ENCODE measurements around the gene EXOC6B. TPM values are rescaled to one million over a fixed set of nuclear protein-coding genes. Genes with fewer than 3 reads are reported as not detected.

EXOC6B gene
- total RNA-seq, 1 donor from 2014 or later, result 13.8 TPM

DNA sequence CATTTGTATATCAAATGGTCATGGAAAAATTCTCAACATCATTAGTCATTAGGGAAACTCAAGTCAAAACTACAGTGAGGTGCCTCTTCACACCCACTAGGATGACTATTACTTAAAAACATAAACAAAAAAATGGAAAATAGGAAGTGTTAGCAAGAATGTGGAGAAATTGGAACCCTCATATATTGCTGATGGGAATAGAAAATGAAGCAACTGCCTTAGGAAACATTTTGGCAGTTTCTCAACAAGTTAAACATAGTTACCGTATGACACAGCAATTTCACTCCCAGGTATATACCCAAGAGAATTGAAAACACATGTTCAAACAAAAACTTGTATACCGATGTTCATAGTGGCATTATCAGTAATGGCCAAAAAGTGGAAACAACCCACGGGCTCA lies 660.0 kb downstream of the EXOC6B start:
- CTCF ChIA-PET, result no interaction called here
- Mint-ChIP-seq H3K27me3 (peaks cover 11% of the 10 kb centered on the region), H3K36me3 (ENCODE audit: low read depth) (no peaks in the 10 kb centered on the region), H3K4me3 (no peak overlapping the region), H3K4me1 (no peaks in the 10 kb centered on the region), H3K27ac (no peak overlapping the region), H3K9me3 (no peaks in the 10 kb centered on the region)
- TF ChIP-seq, protein P1, sequence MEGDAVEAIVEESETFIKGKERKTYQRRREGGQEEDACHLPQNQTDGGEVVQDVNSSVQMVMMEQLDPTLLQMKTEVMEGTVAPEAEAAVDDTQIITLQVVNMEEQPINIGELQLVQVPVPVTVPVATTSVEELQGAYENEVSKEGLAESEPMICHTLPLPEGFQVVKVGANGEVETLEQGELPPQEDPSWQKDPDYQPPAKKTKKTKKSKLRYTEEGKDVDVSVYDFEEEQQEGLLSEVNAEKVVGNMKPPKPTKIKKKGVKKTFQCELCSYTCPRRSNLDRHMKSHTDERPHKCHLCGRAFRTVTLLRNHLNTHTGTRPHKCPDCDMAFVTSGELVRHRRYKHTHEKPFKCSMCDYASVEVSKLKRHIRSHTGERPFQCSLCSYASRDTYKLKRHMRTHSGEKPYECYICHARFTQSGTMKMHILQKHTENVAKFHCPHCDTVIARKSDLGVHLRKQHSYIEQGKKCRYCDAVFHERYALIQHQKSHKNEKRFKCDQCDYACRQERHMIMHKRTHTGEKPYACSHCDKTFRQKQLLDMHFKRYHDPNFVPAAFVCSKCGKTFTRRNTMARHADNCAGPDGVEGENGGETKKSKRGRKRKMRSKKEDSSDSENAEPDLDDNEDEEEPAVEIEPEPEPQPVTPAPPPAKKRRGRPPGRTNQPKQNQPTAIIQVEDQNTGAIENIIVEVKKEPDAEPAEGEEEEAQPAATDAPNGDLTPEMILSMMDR (IDR thresholded peaks at IDR 0.05), result no peak
- intact Hi-C loops (cut with micrococcal nuclease), result no loop called here
- POLR2A ChIA-PET, result no interaction called here
- no peak for ATAC-seq (ENCODE audit: low read depth)
- no peak for DNase-seq

DNA sequence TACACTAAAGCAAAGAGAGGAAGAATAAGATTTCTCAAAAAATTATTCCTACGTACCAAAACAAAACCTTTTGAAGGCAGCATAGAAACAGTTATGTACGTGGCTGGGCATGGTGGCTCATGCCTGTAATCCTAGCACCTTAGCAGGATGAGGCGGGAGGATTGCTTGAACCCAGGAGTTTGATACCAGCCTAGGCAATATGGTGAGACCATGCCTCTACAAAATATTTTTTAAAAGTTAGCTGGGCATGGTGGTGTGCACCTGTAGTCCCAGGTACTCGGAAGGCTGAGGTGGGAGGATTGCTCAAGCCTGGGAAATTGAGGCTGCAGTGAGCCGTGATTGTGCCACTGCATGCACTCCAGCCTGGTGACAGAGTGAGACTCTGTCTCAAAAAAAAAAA lies 663.3 kb downstream of the EXOC6B start:
- Mint-ChIP-seq H3K4me1 (no peaks in the 10 kb centered on the region), H3K36me3 (ENCODE audit: low read depth) (no peaks in the 10 kb centered on the region), H3K9me3 (no peaks in the 10 kb centered on the region), H3K4me3 (no peak overlapping the region), H3K27me3 (peaks cover 12% of the 10 kb centered on the region), H3K27ac (no peak overlapping the region)
- TF ChIP-seq, protein P1 (IDR thresholded peaks at IDR 0.05), result no peak
- ChIA-PET CTCF (no interaction called here), POLR2A (no interaction called here)
- no peak for DNase-seq
- intact Hi-C loops (cut with micrococcal nuclease), result no loop called here
- no peak for ATAC-seq (ENCODE audit: low read depth)

DNA sequence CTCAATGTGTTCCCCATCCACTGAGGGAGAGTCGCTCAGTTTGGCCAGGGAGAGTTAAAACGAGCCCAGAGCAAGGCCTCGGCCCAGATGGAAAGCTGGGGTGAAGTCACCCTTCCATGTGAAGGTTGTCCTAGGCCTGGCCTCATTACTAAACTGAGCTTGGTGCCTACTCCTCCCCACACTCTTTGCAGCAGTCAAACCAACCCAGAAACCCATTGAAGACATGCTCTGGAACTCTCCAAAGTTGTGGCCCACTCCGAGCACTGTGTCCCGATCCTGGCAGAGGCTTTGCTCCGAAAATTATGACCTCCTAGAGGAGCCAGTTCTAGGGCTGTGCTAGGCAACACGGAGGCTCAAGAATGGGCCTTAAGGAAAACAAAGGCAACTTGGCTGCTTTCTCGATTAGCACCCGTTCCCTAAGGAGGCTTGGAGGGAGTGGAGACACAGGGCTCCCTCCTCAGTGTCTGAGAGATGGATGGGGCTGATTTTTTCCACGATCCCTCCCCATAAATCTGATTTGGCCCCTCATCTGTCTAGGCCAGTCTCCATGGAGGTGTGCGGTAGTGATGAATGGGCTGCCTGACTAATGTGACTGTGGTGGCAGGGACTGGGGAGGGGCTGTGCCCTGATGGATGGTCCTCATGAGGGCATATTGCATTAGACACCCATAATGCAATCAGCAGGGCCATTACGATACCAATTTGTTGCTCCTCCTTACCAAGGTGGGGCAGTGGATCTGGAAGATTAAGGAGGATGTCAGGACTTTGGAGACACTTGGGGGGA lies 666.4 kb downstream of the EXOC6B start:
- no peak overlapping the region for H3K4me3 Mint-ChIP-seq
- peaks cover 12% of the 10 kb centered on the region for H3K27me3 Mint-ChIP-seq
- H3K36me3 Mint-ChIP-seq (ENCODE audit: low read depth), result no peaks in the 10 kb centered on the region
- ChIA-PET POLR2A (no interaction called here), CTCF (no interaction called here)
- H3K9me3 Mint-ChIP-seq, result no peaks in the 10 kb centered on the region
- intact Hi-C loops (cut with micrococcal nuclease), result no loop called here
- no peak for DNase-seq
- H3K27ac Mint-ChIP-seq, result no peak overlapping the region
- H3K4me1 Mint-ChIP-seq, result no peaks in the 10 kb centered on the region
- no peak for ATAC-seq (ENCODE audit: low read depth)
- TF ChIP-seq, protein P1 (IDR thresholded peaks at IDR 0.05), result no peak

DNA sequence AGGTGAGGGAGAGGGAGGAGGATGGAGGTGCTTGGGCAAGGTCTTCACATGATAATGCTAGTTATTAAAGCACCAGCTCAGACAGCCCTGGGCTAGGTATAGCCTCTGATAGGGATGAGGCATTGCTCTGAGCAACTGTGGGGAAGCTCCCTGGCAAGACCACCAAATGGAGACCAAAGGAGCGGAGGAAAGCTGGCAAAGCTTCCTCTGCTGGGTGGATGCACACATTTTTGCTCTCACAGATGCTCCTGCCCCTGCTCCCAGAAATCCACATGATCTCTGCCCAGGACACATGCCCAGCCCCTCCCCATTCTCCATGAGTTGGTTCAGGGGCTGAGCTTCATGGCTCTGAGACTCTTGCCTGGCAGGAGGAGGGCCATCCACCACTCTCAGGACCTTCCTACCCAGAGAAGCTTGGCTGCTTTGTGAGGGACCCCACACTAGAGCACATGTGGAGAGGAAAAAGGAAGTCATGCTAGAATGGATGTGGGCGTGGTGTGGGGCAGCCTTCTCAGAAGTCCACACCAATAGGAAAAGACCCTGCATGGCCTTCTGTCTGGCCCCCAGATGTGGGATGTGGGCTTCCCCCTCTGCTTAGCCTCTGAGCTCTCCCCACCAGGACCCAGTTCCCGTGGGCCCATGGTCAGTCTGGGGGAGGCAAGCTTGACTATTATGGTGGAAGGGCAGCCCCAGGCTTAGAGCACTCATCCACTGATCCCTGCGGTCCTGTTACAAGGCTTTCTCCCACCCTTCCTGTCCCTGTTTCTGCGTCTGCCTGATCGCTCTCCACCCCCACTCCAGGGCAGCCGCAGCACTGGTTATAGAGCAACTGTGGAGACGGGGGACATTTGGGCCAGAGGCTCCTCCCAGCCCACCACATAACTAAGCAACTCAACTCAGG lies 667.7 kb downstream of the EXOC6B start:
- no peaks in the 10 kb centered on the region for H3K4me1 Mint-ChIP-seq
- H3K4me3 Mint-ChIP-seq, result no peak overlapping the region
- H3K36me3 Mint-ChIP-seq (ENCODE audit: low read depth), result no peaks in the 10 kb centered on the region
- TF ChIP-seq, protein P1 (IDR thresholded peaks at IDR 0.05), result no peak
- no peak overlapping the region for H3K27ac Mint-ChIP-seq
- ChIA-PET CTCF (no interaction called here), POLR2A (no interaction called here)
- no peak for DNase-seq
- no peak for ATAC-seq (ENCODE audit: low read depth)
- peaks cover 16% of the 10 kb centered on the region for H3K27me3 Mint-ChIP-seq
- H3K9me3 Mint-ChIP-seq, result no peaks in the 10 kb centered on the region
- intact Hi-C loops (cut with micrococcal nuclease), result no loop called here

DNA sequence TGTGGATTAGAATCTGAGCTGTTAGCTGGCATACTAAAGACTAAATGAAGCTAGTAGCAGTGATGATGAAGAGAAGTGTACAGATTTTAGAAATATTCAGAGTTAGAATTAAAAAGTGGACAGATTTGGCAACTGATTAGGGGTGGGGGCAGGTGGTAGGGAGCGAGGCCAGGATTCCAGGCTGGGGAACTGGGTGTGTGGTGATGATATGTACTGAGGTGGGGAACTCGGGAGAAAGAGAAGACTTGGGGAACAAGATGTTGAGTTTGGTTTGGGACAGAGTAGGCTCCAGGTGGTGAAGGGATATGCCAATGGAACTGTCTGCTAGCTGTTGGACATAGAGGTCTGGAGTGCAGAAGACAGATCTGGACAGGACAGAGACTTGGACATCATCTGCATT lies 669.0 kb downstream of the EXOC6B start:
- Mint-ChIP-seq H3K9me3 (no peaks in the 10 kb centered on the region), H3K36me3 (ENCODE audit: low read depth) (no peaks in the 10 kb centered on the region), H3K27ac (no peak overlapping the region), H3K27me3 (peaks cover 18% of the 10 kb centered on the region), H3K4me3 (no peak overlapping the region), H3K4me1 (no peaks in the 10 kb centered on the region)
- CTCF ChIA-PET, result no interaction called here
- ATAC-seq (ENCODE audit: low read depth) (no peak), DNase-seq (no peak)
- POLR2A ChIA-PET, result no interaction called here
- intact Hi-C loops (cut with micrococcal nuclease), result no loop called here
- TF ChIP-seq, protein P1 (IDR thresholded peaks at IDR 0.05), result no peak

All from activated B cell treated with CpG ODN at 0.5 μM for 24 hours (primary cell).